K562 (cell line): Measurements from ENCODE around the gene MTMR6. TPM values are rescaled to one million over a fixed set of nuclear protein-coding genes. Genes with fewer than 3 reads are reported as not detected.

ENCODE experiments used
- C11orf30 ChIP-seq: fragments of 450-650 bp; IDR thresholded peaks from 2 replicates; pipeline ENCODE4 v1.6.1; 2016; ENCODE audit warnings: low read depth, mild to moderate bottlenecking
- CBFA2T2 ChIP-seq: fragments of 450-650 bp; conservative IDR thresholded peaks from 2 replicates; pipeline ENCODE4 v1.6.1; 2017; ENCODE audit warnings: mild to moderate bottlenecking
- CTBP1 ChIP-seq: fragments of 450-650 bp; IDR thresholded peaks from 2 replicates; pipeline ENCODE4 v1.6.1; 2016; ENCODE audit warnings: borderline replicate concordance
- E2F3 ChIP-seq: fragments of 250-450 bp; sonication (Bioruptor Pico); IDR thresholded peaks from 2 replicates; pipeline ENCODE4 v1.4.0; 2020; ENCODE audit warnings: mild to moderate bottlenecking
- ELK1 ChIP-seq: sonication (generic); formaldehyde crosslinking; IDR thresholded peaks from 2 replicates; pipeline ENCODE4 v1.8.1; 2022; ENCODE audit warnings: missing genetic modification reagents
- EP300 ChIP-seq: IDR thresholded peaks from 2 replicates; pipeline ENCODE4 v1.6.1; 2012; ENCODE audit warnings: low read length, improper control_type of control experiment
- FOXK2 ChIP-seq, 2 experiments: fragments of 450-650 bp; IDR thresholded peaks in 1 of 2; conservative IDR thresholded peaks in 1 of 2; 2 replicates each; pipeline ENCODE4 v1.6.1; 2016; ENCODE audit warnings: low read depth in 2 of 2, mild to moderate bottlenecking in 1 of 2
- GATAD2A ChIP-seq: fragments of 450-650 bp; IDR thresholded peaks from 2 replicates; pipeline ENCODE4 v1.6.1; 2017
- GTF2B ChIP-seq: IDR thresholded peaks from 2 replicates; pipeline ENCODE4 v1.6.1; 2011; ENCODE audit not compliant: insufficient read length; ENCODE audit errors: extremely low read depth
- ILF3 ChIP-seq: fragments of 450-650 bp; IDR thresholded peaks from 2 replicates; pipeline ENCODE4 v1.6.1; 2018; ENCODE audit warnings: antibody characterized with exemption, mild to moderate bottlenecking, moderate library complexity, borderline replicate concordance
- MBD2 ChIP-seq: sonication (generic); IDR thresholded peaks from 2 replicates; pipeline ENCODE4 v1.6.1; 2016; ENCODE audit warnings: low read depth, borderline replicate concordance
- MEF2A ChIP-seq: IDR thresholded peaks from 2 replicates; pipeline ENCODE4 v1.6.1; 2011; ENCODE audit warnings: low read depth, mild to moderate bottlenecking, low read length, moderate library complexity; ENCODE audit not compliant: control insufficient read depth
- MIER1 ChIP-seq: fragments of 450-650 bp; IDR thresholded peaks from 2 replicates; pipeline ENCODE4 v1.6.1; 2016; ENCODE audit warnings: antibody characterized with exemption, mild to moderate bottlenecking, low read depth
- NR2C1 ChIP-seq, 2 experiments: fragments of 450-650 bp; IDR thresholded peaks; 2 replicates each; pipeline ENCODE4 v1.6.1; 2017; ENCODE audit warnings: mild to moderate bottlenecking in 2 of 2, antibody characterized with exemption in 1 of 2, inconsistent platforms in 1 of 2, missing compliant biosample characterization in 1 of 2, missing genetic modification characterization in 1 of 2
- PCBP2 ChIP-seq: fragments of 200-400 bp; formaldehyde crosslinking; IDR thresholded peaks from 2 replicates; pipeline ENCODE4 v1.6.1; 2018; ENCODE audit warnings: low read length, low read depth, mild to moderate bottlenecking, moderate library complexity; ENCODE audit not compliant: poor library complexity, severe bottlenecking
- PML ChIP-seq: IDR thresholded peaks from 2 replicates; pipeline ENCODE4 v1.6.1; 2012; ENCODE audit warnings: low read length, inconsistent platforms
- PURB ChIP-seq: sonication (generic); formaldehyde crosslinking; IDR thresholded peaks from 2 replicates; pipeline ENCODE4 v1.9.0; 2021; ENCODE audit warnings: low read depth, mild to moderate bottlenecking, missing genetic modification reagents
- RFX5 ChIP-seq: IDR thresholded peaks from 2 replicates; pipeline ENCODE4 v1.6.1; 2011; ENCODE audit warnings: low read depth, mild to moderate bottlenecking, improper control_type of control experiment, low read length
- SMARCC2 ChIP-seq: fragments of 450-650 bp; IDR thresholded peaks from 2 replicates; pipeline ENCODE4 v1.6.1; 2017; ENCODE audit warnings: antibody characterized with exemption, moderate library complexity, mild to moderate bottlenecking, low read depth
- TRIM28 ChIP-seq: fragments of 450-650 bp; IDR thresholded peaks from 2 replicates; pipeline ENCODE4 v1.6.1; 2017
- XRCC4 ChIP-seq: IDR thresholded peaks from one replicate; pipeline ENCODE4 v1.6.1; 2011; ENCODE audit not compliant: insufficient read depth, insufficient read length; ENCODE audit errors: extremely low read depth
- YBX1 ChIP-seq: fragments of 450-650 bp; IDR thresholded peaks from 2 replicates; pipeline ENCODE4 v1.7.1; 2016; ENCODE audit warnings: mild to moderate bottlenecking
- ZBTB49 ChIP-seq: sonication (generic); formaldehyde crosslinking; IDR thresholded peaks from 2 replicates; pipeline ENCODE4 v1.8.0; 2022; ENCODE audit warnings: missing genetic modification reagents, mild to moderate bottlenecking, borderline replicate concordance
- ZNF239 ChIP-seq: fragments of 250-450 bp; sonication (Bioruptor Pico); IDR thresholded peaks from 2 replicates; pipeline ENCODE4 v1.4.0; 2020; ENCODE audit warnings: mild to moderate bottlenecking
- ZNF512 ChIP-seq: IDR thresholded peaks from 2 replicates; pipeline ENCODE4 v1.6.1; 2016; ENCODE audit warnings: missing genetic modification characterization, missing compliant biosample characterization
- polyA plus RNA-seq, 8 experiments: library from polyadenylated mRNA; depleted of rRNA in 4 of 8; stranded (reverse) in 5 of 8; unstranded in 3 of 8; fragments of >200 nt; fragmentation: Nextera tagmentation in 2 of 8; fragmentation: Illumina TruSeq in 1 of 8; extraction: Ambion mirVana in 2 of 8; extraction: Trizol in 1 of 8; gene quantifications; 2 replicates each; pipeline versions ENCODE4 v1.2.1 to v1.2.3, GENCODE V29; 2011 to 2014; ENCODE audit warnings: inconsistent platforms in 1 of 8, missing spikeins in 1 of 8
- total RNA-seq, 7 experiments: library from RNA; depleted of rRNA in 6 of 7; stranded (reverse); fragments of >200 nt in 6 of 7; fragmentation: Illumina TruSeq in 2 of 7; extraction: Trizol in 2 of 7; gene quantifications; 2 replicates each; pipeline versions ENCODE4 v1.2.1 to v1.2.3, GENCODE V29; 2011 to 2021; ENCODE audit warnings: low replicate concordance in 1 of 7

Gene MTMR6
- total and polyA plus RNA-seq, 9 of the 15 experiments (the other 6 are each of a cell fraction or from before 2014, with no cell fraction given) = 3.9 to 10.8 (median 7.7) TPM

- TF ChIP-seq CBFA2T2 = no peak
- TF ChIP-seq ZNF239 (CRISPR knock-in tag) = no peak
- no peak for TF ChIP-seq SMARCC2
- TF ChIP-seq RFX5 = no peak
- no peak for TF ChIP-seq ZBTB49 (CRISPR knock-in tag)
- no peak for TF ChIP-seq MBD2
- no peak for TF ChIP-seq GATAD2A
- TF ChIP-seq E2F3 (CRISPR knock-in tag) = peak; percentile 86
- TF ChIP-seq ILF3 = no peak
- no peak for TF ChIP-seq ZNF512 (tag)
- TF ChIP-seq YBX1 = no peak
- peak; percentile 27; the same call in 1 of the 2 replicates for TF ChIP-seq C11orf30
- TF ChIP-seq GTF2B = no peak
- TF ChIP-seq TRIM28 = no peak
- TF ChIP-seq NR2C1 (IDR thresholded peaks at IDR 0.05) = no peak
- TF ChIP-seq NR2C1 (tag; IDR thresholded peaks at IDR 0.05) = no peak
- TF ChIP-seq CTBP1 = peak; percentile 69
- TF ChIP-seq FOXK2 (conservative IDR thresholded peaks at IDR 0.05 in 1 of 2, IDR thresholded peaks at IDR 0.05 in 1 of 2; ENCODE audit: low read depth in 2 of 2) = no peak
- no peak for TF ChIP-seq XRCC4
- TF ChIP-seq EP300 = peak; percentile 62; the same call in 1 of the 2 replicates
- TF ChIP-seq MEF2A = no peak
- TF ChIP-seq ELK1 = no peak
- no peak for TF ChIP-seq PCBP2
- no peak for TF ChIP-seq PURB (CRISPR knock-in tag)
- no peak for TF ChIP-seq MIER1
- TF ChIP-seq PML = peak; percentile 52; the same call in 1 of the 2 replicates
Measured at GRCh38 chr13:25301347-25302113, 14.2 kb upstream of the MTMR6 start, which contains the start of gene NUP58 (continued).
